SK-N-SH treated with all-trans-retinoic acid at 6 μM for 48 hours (cell line): ENCODE measurements around the gene TANGO6.

Source experiments
- CREB5 ChIP-seq: fragments of 250-450 bp; sonication (Bioruptor Pico); IDR thresholded peaks from 2 replicates; pipeline ENCODE4 v1.5.1; 2020; ENCODE audit warnings: low read depth, mild to moderate bottlenecking, moderate library complexity
- POU6F1 ChIP-seq: fragments of 250-450 bp; sonication (Bioruptor Pico); IDR thresholded peaks from 2 replicates; pipeline ENCODE4 v1.8.0; 2021; ENCODE audit warnings: low read depth, mild to moderate bottlenecking, moderate library complexity, borderline replicate concordance
- PPARA ChIP-seq: fragments of 250-450 bp; sonication (Bioruptor Pico); IDR thresholded peaks from 2 replicates; pipeline ENCODE4 v1.5.0; 2020; ENCODE audit warnings: mild to moderate bottlenecking, borderline replicate concordance
- RARB ChIP-seq: fragments of 250-450 bp; sonication (Bioruptor Pico); IDR thresholded peaks from 2 replicates; pipeline ENCODE4 v1.8.0; 2021; ENCODE audit warnings: mild to moderate bottlenecking, moderate library complexity
- SNAI2 ChIP-seq: fragments of 250-450 bp; sonication (Bioruptor Pico); IDR thresholded peaks from 2 replicates; pipeline ENCODE4 v1.5.0; 2020; ENCODE audit warnings: mild to moderate bottlenecking, moderate library complexity
- TOX ChIP-seq: fragments of 250-450 bp; sonication (Bioruptor Pico); IDR thresholded peaks from 2 replicates; pipeline ENCODE4 v1.8.0; 2021; ENCODE audit warnings: mild to moderate bottlenecking, moderate library complexity, borderline replicate concordance
- ZFP3 ChIP-seq: fragments of 250-450 bp; sonication (Bioruptor Pico); IDR thresholded peaks from 2 replicates; pipeline ENCODE4 v1.5.0; 2020; ENCODE audit warnings: mild to moderate bottlenecking, moderate library complexity
- ZFP30 ChIP-seq: fragments of 450-650 bp; formaldehyde crosslinking; IDR thresholded peaks from 2 replicates; pipeline ENCODE4 v1.5.0; 2022; ENCODE audit warnings: mild to moderate bottlenecking, moderate library complexity
- ZNF565 ChIP-seq: fragments of 450-650 bp; formaldehyde crosslinking; conservative IDR thresholded peaks from 2 replicates; pipeline ENCODE4 v1.5.0; 2020; ENCODE audit warnings: low read depth, mild to moderate bottlenecking, moderate library complexity
- ZNF70 ChIP-seq: fragments of 450-650 bp; formaldehyde crosslinking; IDR thresholded peaks from 2 replicates; pipeline ENCODE4 v1.5.0; 2020; ENCODE audit warnings: mild to moderate bottlenecking, moderate library complexity

GRCh38 chr16:69127966-69128510 lies 284.7 kb downstream of the TANGO6 start:
- TF ChIP-seq CREB5 (CRISPR knock-in tag): no peak
- no peak for TF ChIP-seq ZNF70 (CRISPR knock-in tag)
- no peak for TF ChIP-seq TOX (CRISPR knock-in tag)
- no peak for TF ChIP-seq RARB (CRISPR knock-in tag)
- no peak for TF ChIP-seq PPARA (CRISPR knock-in tag)
- no peak for TF ChIP-seq ZFP3 (CRISPR knock-in tag)
- no peak for TF ChIP-seq ZNF565
- no peak for TF ChIP-seq POU6F1 (CRISPR knock-in tag)
- no peak for TF ChIP-seq SNAI2 (CRISPR knock-in tag)
- TF ChIP-seq ZFP30 (CRISPR knock-in tag): no peak
